ENCODE measurements around the gene UGT1A6. TPM values are rescaled to one million over a fixed set of nuclear protein-coding genes. Genes with fewer than 3 reads are reported as not detected.

UGT1A6 gene
- total RNA-seq, 1 experiment from 2014 or later, result not detected

- Mint-ChIP-seq H3K4me3 (no peak overlapping the region), H3K27me3 (ENCODE audit: low read depth) (peaks cover 7% of the 10 kb centered on the region; the same call in 1 of the 2 replicates), H3K27ac (no peak overlapping the region), H3K9me3 (peaks cover 12% of the 10 kb centered on the region), H3K36me3 (no peaks in the 10 kb centered on the region), H3K4me1 (peaks cover 3% of the 10 kb centered on the region)
- TF ChIP-seq ZSCAN18 (CRISPR knock-in tag; IDR thresholded peaks at IDR 0.05) (no peak), CTCF (IDR thresholded peaks at IDR 0.05) (no peak), GRHL2 (CRISPR knock-in tag; IDR thresholded peaks at IDR 0.05; ENCODE audit: insufficient replicate concordance, severe bottlenecking) (no peak), ZNF263 (CRISPR knock-in tag; IDR thresholded peaks at IDR 0.05; ENCODE audit: low read depth) (no peak), CREM (CRISPR knock-in tag; IDR thresholded peaks at IDR 0.05) (no peak), E2F5 (CRISPR knock-in tag; IDR thresholded peaks at IDR 0.05) (no peak)
- CTCF ChIA-PET, result no interaction called here
- ATAC-seq (no peak), DNase-seq (ENCODE audit: low spot score) (no peak)
- POLR2A ChIA-PET, result no interaction called here
Measured at GRCh38 chr2:233764761-233765160, 72.1 kb downstream of the UGT1A6 start.

GRCh38 chr2:233766416-233766815 lies 73.7 kb downstream of the UGT1A6 start:
- H3K36me3 Mint-ChIP-seq, result no peaks in the 10 kb centered on the region
- peaks cover 5% of the 10 kb centered on the region; the same call in 1 of the 2 replicates for H3K27me3 Mint-ChIP-seq (ENCODE audit: low read depth)
- H3K27ac Mint-ChIP-seq, result no peak overlapping the region
- peaks cover 3% of the 10 kb centered on the region for H3K4me1 Mint-ChIP-seq
- ChIA-PET POLR2A (no interaction called here), CTCF (no interaction called here)
- ATAC-seq (no peak), DNase-seq (ENCODE audit: low spot score) (no peak)
- peaks cover 12% of the 10 kb centered on the region for H3K9me3 Mint-ChIP-seq
- TF ChIP-seq ARID4B (CRISPR knock-in tag; IDR thresholded peaks at IDR 0.05; ENCODE audit: borderline replicate concordance) (no peak), TEAD4 (CRISPR knock-in tag; IDR thresholded peaks at IDR 0.05) (no peak), PRRX2 (CRISPR knock-in tag; IDR thresholded peaks at IDR 0.05) (no peak), JUN (CRISPR knock-in tag; IDR thresholded peaks at IDR 0.05) (no peak), HMGA2 (CRISPR knock-in tag; IDR thresholded peaks at IDR 0.05) (no peak)
- no peak overlapping the region for H3K4me3 Mint-ChIP-seq

GRCh38 chr2:233768076-233768475 lies 75.4 kb downstream of the UGT1A6 start:
- CTCF ChIA-PET, result no interaction called here
- Mint-ChIP-seq H3K27ac (no peak overlapping the region), H3K36me3 (no peaks in the 10 kb centered on the region), H3K27me3 (ENCODE audit: low read depth) (peaks cover 5% of the 10 kb centered on the region; the same call in 1 of the 2 replicates), H3K4me1 (peaks cover 3% of the 10 kb centered on the region), H3K4me3 (no peak overlapping the region), H3K9me3 (peaks cover 12% of the 10 kb centered on the region)
- DNase-seq (ENCODE audit: low spot score) (no peak), ATAC-seq (no peak)
- POLR2A ChIA-PET, result no interaction called here
- TF ChIP-seq SMAD4 (CRISPR knock-in tag; IDR thresholded peaks at IDR 0.05), result no peak
- no peak for TF ChIP-seq E2F4 (CRISPR knock-in tag; IDR thresholded peaks at IDR 0.05; ENCODE audit: borderline replicate concordance, low read depth)
- no peak for TF ChIP-seq HMGXB4 (CRISPR knock-in tag; IDR thresholded peaks at IDR 0.05)
- no peak for TF ChIP-seq NFE2L1 (CRISPR knock-in tag; IDR thresholded peaks at IDR 0.05)
- TF ChIP-seq CBFB (CRISPR knock-in tag; IDR thresholded peaks at IDR 0.05; ENCODE audit: low read depth), result no peak
- TF ChIP-seq MYBL2 (CRISPR knock-in tag; IDR thresholded peaks at IDR 0.05), result no peak
- no peak for TF ChIP-seq ELF4 (CRISPR knock-in tag; IDR thresholded peaks at IDR 0.05; ENCODE audit: low read depth)
- TF ChIP-seq GABPB1 (CRISPR knock-in tag; IDR thresholded peaks at IDR 0.05), result no peak
- no peak for TF ChIP-seq ERG (CRISPR knock-in tag; IDR thresholded peaks at IDR 0.05)
